K562 (cell line): Measurements from ENCODE around the gene SNCB. TPM values are rescaled to one million over a fixed set of nuclear protein-coding genes. Genes with fewer than 3 reads are reported as not detected.

Experiments used
- ATAC-seq: fragments of 200-7000 bp; cut with Tn5 transposase; 3 replicates; pipeline ENCODE4 v1.9.1; 2020; ENCODE audit warnings: moderate library complexity
- BruUV-seq: library from RNA; stranded (reverse); fragments of 400-500 nt; replicated peaks from 2 replicates; lab custom pipeline; 2021; lab: Mats Ljungman, UMichigan
- CTCF ChIA-PET: fragments of 300-600 bp; formaldehyde crosslinking; extraction: SDS; loops from one replicate; lab custom pipeline; 2021; ENCODE audit warnings: low intra/inter-chr PET ratio; lab: Yijun Ruan, JAX
- POLR2A ChIA-PET: fragments of 300-600, 350-650 bp; sonication (Branson Sonifier 250); formaldehyde crosslinking; extraction: SDS; loops from one replicate; lab custom pipeline; 2021; ENCODE audit warnings: antibody characterized with exemption, inconsistent platforms; lab: Yijun Ruan, JAX
- DNase-seq, 4 experiments: peaks; one replicate each; pipeline versions ENCODE4 v3.0.0 to v3.0.0-alpha.2; 2011 to 2018; ENCODE audit warnings: low spot score in 3 of 4, mixed read lengths in 3 of 4; ENCODE audit errors: extremely low read depth in 1 of 4
- FAIRE-seq: peaks from 2 replicates; lab custom pipeline; 2011; peaks lifted over from hg19 to GRCh38; lab: Jason Lieb, UNC
- H2AFZ ChIP-seq: 2 replicates; pipeline ENCODE4 v1.6.0; 2011; ENCODE audit warnings: low read depth, low read length, control low read depth, inconsistent platforms
- H3K27ac ChIP-seq: fragments of 200-600 bp; 3 replicates; pipeline ENCODE4 v1.8.0; 2011; ENCODE audit warnings: low read depth, mild to moderate bottlenecking, control low read depth, inconsistent platforms, low read length, moderate library complexity, mixed read lengths; ENCODE audit errors: extremely low read depth
- H3K27me3 ChIP-seq, 2 experiments: fragments of 300-600 bp in 1 of 2; 2 replicates in 1 of 2; 3 replicates in 1 of 2; pipeline versions ENCODE4 v1.6.0 to v1.8.0; 2011; ENCODE audit warnings: inconsistent platforms in 2 of 2, low read length in 2 of 2, mild to moderate bottlenecking in 1 of 2, mixed read lengths in 1 of 2, moderate library complexity in 1 of 2; ENCODE audit not compliant: control insufficient read depth in 2 of 2, insufficient read depth in 2 of 2
- H3K36me3 ChIP-seq: fragments of 300-600 bp; 3 replicates; pipeline ENCODE4 v1.8.0; 2011; ENCODE audit warnings: mild to moderate bottlenecking, low read length, inconsistent platforms; ENCODE audit not compliant: control insufficient read depth, insufficient read depth
- H3K4me1 ChIP-seq, 2 experiments: fragments of 200-600 bp in 1 of 2; replicated peaks in 1 of 2; 2 replicates in 1 of 2; 3 replicates in 1 of 2; pipeline versions ENCODE4 v1.5.1 to v1.8.0; 2011; ENCODE audit warnings: inconsistent platforms in 2 of 2, low read length in 2 of 2, mild to moderate bottlenecking in 1 of 2, mixed read lengths in 1 of 2, moderate library complexity in 1 of 2; ENCODE audit not compliant: control insufficient read depth in 2 of 2, insufficient read depth in 2 of 2
- H3K4me2 ChIP-seq: 2 replicates; pipeline ENCODE4 v1.6.1; 2011; ENCODE audit warnings: low read length, control low read depth, inconsistent platforms, mixed read lengths; ENCODE audit not compliant: insufficient read depth
- H3K4me3 ChIP-seq: fragments of 200-600 bp; sonication (generic), shearing (Covaris generic); 2 replicates; pipeline ENCODE4 v1.5.1; 2016; ENCODE audit warnings: control low read depth, inconsistent platforms
- H3K79me2 ChIP-seq: fragments of 200-600 bp; 3 replicates; pipeline ENCODE4 v1.8.0; 2011; ENCODE audit warnings: low read length, inconsistent platforms; ENCODE audit not compliant: control insufficient read depth, insufficient read depth
- H3K9ac ChIP-seq, 2 experiments: 2 replicates each; pipeline versions ENCODE4 v1.6.0 to v1.6.1; 2011; ENCODE audit warnings: low read depth in 2 of 2, low read length in 2 of 2, control low read depth in 1 of 2, inconsistent platforms in 1 of 2, mild to moderate bottlenecking in 1 of 2, mixed read lengths in 1 of 2; ENCODE audit not compliant: insufficient read depth in 1 of 2
- H3K9me1 ChIP-seq: one replicate; pipeline ENCODE4 v1.6.0; 2011; ENCODE audit warnings: inconsistent platforms, mild to moderate bottlenecking, low read length, moderate library complexity; ENCODE audit not compliant: control insufficient read depth, insufficient read depth
- H3K9me3 ChIP-seq: replicated peaks from 2 replicates; pipeline ENCODE4 v1.5.1; 2011; ENCODE audit warnings: low read depth, low read length, inconsistent platforms; ENCODE audit not compliant: control insufficient read depth, insufficient read depth
- H4K20me1 ChIP-seq: replicated peaks from 2 replicates; pipeline ENCODE4 v1.6.1; 2011; ENCODE audit warnings: low read length, inconsistent platforms, mixed read lengths; ENCODE audit not compliant: control insufficient read depth, insufficient read depth
- BDP1 ChIP-seq: IDR thresholded peaks from 3 replicates; pipeline ENCODE4 v1.6.1; 2011; ENCODE audit not compliant: insufficient read length, insufficient read depth
- CAMTA2 ChIP-seq: fragments of 250-450 bp; sonication (Bioruptor Pico); conservative IDR thresholded peaks from 2 replicates; pipeline ENCODE4 v1.5.1; 2022
- EP300 ChIP-seq: IDR thresholded peaks from 2 replicates; pipeline ENCODE4 v1.6.1; 2012; ENCODE audit warnings: low read length, improper control_type of control experiment
- ETV6 ChIP-seq, 3 experiments: fragments of 150-350 bp in 1 of 3; sonication (generic) in 1 of 3; formaldehyde crosslinking in 1 of 3; IDR thresholded peaks; 2 replicates each; pipeline versions ENCODE4 v1.6.1 to v1.8.0; 2014 to 2022; ENCODE audit warnings: borderline replicate concordance in 2 of 3, low read depth in 2 of 3, antibody characterized with exemption in 1 of 3, low read length in 1 of 3, mild to moderate bottlenecking in 1 of 3, missing genetic modification reagents in 1 of 3
- HDAC2 ChIP-seq: fragments of 450-650 bp; IDR thresholded peaks from 2 replicates; pipeline ENCODE4 v1.6.1; 2016; ENCODE audit warnings: mild to moderate bottlenecking
- KDM2B ChIP-seq: fragments of 250-450 bp; sonication (Bioruptor Pico); IDR thresholded peaks from 2 replicates; pipeline ENCODE4 v1.8.0; 2021; ENCODE audit warnings: mild to moderate bottlenecking, moderate library complexity
- MTA1 ChIP-seq: fragments of 450-650 bp; IDR thresholded peaks from 2 replicates; pipeline ENCODE4 v1.6.1; 2017; ENCODE audit warnings: borderline replicate concordance
- MYNN ChIP-seq, 2 experiments: sonication (generic); formaldehyde crosslinking in 1 of 2; IDR thresholded peaks; 2 replicates each; pipeline versions ENCODE4 v1.5.0 to v1.6.1; 2016 to 2020; ENCODE audit warnings: antibody characterized with exemption in 1 of 2, missing genetic modification reagents in 1 of 2
- NFYB ChIP-seq: IDR thresholded peaks from 2 replicates; pipeline ENCODE4 v1.6.1; 2011; ENCODE audit warnings: mild to moderate bottlenecking, moderate library complexity; ENCODE audit not compliant: insufficient read length; ENCODE audit errors: extremely low read depth
- PTTG1 ChIP-seq: fragments of 450-650 bp; IDR thresholded peaks from 2 replicates; pipeline ENCODE4 v1.6.1; 2016; ENCODE audit warnings: low read depth, mild to moderate bottlenecking, missing genetic modification characterization, missing compliant biosample characterization
- SMARCB1 ChIP-seq: IDR thresholded peaks from 2 replicates; pipeline ENCODE4 v1.6.1; 2011; ENCODE audit warnings: improper control_type of control experiment, low read depth; ENCODE audit not compliant: insufficient read length
- TBP ChIP-seq: optimal IDR thresholded peaks from 2 replicates; pipeline ENCODE3; 2011; ENCODE audit warnings: low read depth, low read length, improper control_type of control experiment
- ZNF274 ChIP-seq: IDR thresholded peaks from 2 replicates; pipeline ENCODE4 v1.6.1; 2011; ENCODE audit warnings: low read depth, mild to moderate bottlenecking, low read length, moderate library complexity, borderline replicate concordance
- ZNF507 ChIP-seq: conservative IDR thresholded peaks from 2 replicates; pipeline ENCODE4 v1.6.1; 2017; ENCODE audit warnings: missing genetic modification characterization, missing compliant biosample characterization
- ZNF707 ChIP-seq: fragments of 250-450 bp; sonication (Bioruptor Pico); conservative IDR thresholded peaks from 2 replicates; pipeline ENCODE4 v1.8.0; 2022; ENCODE audit warnings: inconsistent platforms, mild to moderate bottlenecking, moderate library complexity
- WGBS: fragments of 100-300 bp; shearing (Covaris generic); methylation state at CpG from one replicate; pipeline ENCODE4 v1.1.6; 2016; ENCODE audit warnings: low coverage, mixed read lengths; ENCODE audit not compliant: insufficient coverage; ENCODE audit errors: missing lambda C conversion rate; 5-methylcytosine and 5-hydroxymethylcytosine counted together
- in situ Hi-C: fragments of 300-500 bp; cut with MboI; formaldehyde crosslinking; loops from 4 replicates; pipeline ENCODE4 v1.15.0; 2018; ENCODE audit warnings: inconsistent platforms, mixed read lengths
- intact Hi-C: fragments of 100-400 bp; cut with micrococcal nuclease; formaldehyde crosslinking; loops from 2 replicates; pipeline ENCODE4 v1.14.2; 2022
- polyA plus RNA-seq, 8 experiments: library from polyadenylated mRNA; depleted of rRNA in 4 of 8; stranded (reverse) in 5 of 8; unstranded in 3 of 8; fragments of >200 nt; fragmentation: Nextera tagmentation in 2 of 8; fragmentation: Illumina TruSeq in 1 of 8; extraction: Ambion mirVana in 2 of 8; extraction: Trizol in 1 of 8; gene quantifications; 2 replicates each; pipeline versions ENCODE4 v1.2.1 to v1.2.3, GENCODE V29; 2011 to 2014; ENCODE audit warnings: inconsistent platforms in 1 of 8, missing spikeins in 1 of 8
- total RNA-seq, 7 experiments: library from RNA; depleted of rRNA in 6 of 7; stranded (reverse); fragments of >200 nt in 6 of 7; fragmentation: Illumina TruSeq in 2 of 7; extraction: Trizol in 2 of 7; gene quantifications; 2 replicates each; pipeline versions ENCODE4 v1.2.1 to v1.2.3, GENCODE V29; 2011 to 2021; ENCODE audit warnings: low replicate concordance in 1 of 7
- TF ChIP-seq, protein P1 (sequence below): fragments of 250-450 bp; sonication (Bioruptor Pico); IDR thresholded peaks from 2 replicates; pipeline ENCODE4 v1.8.0; 2022; ENCODE audit warnings: moderate library complexity, mild to moderate bottlenecking, inconsistent platforms
- TF ChIP-seq, protein P2 (sequence below): fragments of 450-650 bp; formaldehyde crosslinking; IDR thresholded peaks from 2 replicates; pipeline ENCODE4 v1.4.0; 2022; ENCODE audit warnings: missing genetic modification characterization

Gene SNCB
- total and polyA plus RNA-seq, 9 of the 15 experiments (the other 6 are each of a cell fraction or from before 2014, with no cell fraction given) = not detected

DNA sequence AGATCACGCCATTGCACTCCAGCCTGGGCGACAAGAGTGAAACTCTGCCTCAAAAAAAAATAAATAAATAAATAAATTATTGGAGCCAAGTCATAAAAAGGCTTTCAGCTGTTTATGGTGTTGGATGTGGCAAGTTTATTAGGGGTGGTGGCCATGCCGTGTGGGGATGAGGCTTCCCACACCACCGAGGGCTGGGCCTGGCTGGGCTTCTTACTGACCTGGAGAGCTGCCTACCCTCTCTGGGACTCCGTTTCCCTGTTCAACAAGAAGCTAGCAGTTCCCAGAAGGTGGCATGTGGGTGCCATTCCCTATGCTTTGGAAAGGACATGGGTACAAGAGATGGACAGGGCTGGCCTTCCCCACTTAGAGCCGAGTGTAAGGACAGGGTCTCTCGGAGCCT lies 42.9 kb downstream of the SNCB start:
- POLR2A ChIA-PET = interaction anchor here (1.0 kb wide), 1 partner anchor 19 kb away, joined by 5 read pairs; no protein-coding TSS in a partner anchor
- CTCF ChIA-PET = no interaction called here
- intact Hi-C loops (no loop called here), in situ Hi-C loops (loop anchor here (25.0 kb wide), 1 partner anchor 850 kb away; no protein-coding TSS in a partner anchor)
- H2AFZ ChIP-seq = no peak overlapping the region
- no peaks in the 10 kb centered on the region for H3K9me1 ChIP-seq
- no peak for ATAC-seq
- no peaks in the 10 kb centered on the region for H3K79me2 ChIP-seq
- no peak for DNase-seq
- H3K4me1 ChIP-seq = peaks cover 0 to 8% of the 10 kb centered on the region in 2 experiments; a peak in 1 of 5 replicates
- no peaks in the 10 kb centered on the region for H3K36me3 ChIP-seq
- no peaks in the 10 kb centered on the region for H4K20me1 ChIP-seq
- WGBS = 11% methylated on average over 6 of the region's 7 CpGs
- BruUV-seq = no TSS peak
- TF ChIP-seq, protein P1, sequence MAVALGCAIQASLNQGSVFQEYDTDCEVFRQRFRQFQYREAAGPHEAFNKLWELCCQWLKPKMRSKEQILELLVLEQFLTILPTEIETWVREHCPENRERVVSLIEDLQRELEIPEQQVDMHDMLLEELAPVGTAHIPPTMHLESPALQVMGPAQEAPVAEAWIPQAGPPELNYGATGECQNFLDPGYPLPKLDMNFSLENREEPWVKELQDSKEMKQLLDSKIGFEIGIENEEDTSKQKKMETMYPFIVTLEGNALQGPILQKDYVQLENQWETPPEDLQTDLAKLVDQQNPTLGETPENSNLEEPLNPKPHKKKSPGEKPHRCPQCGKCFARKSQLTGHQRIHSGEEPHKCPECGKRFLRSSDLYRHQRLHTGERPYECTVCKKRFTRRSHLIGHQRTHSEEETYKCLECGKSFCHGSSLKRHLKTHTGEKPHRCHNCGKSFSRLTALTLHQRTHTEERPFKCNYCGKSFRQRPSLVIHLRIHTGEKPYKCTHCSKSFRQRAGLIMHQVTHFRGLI (CRISPR knock-in tag) = no peak
- TF ChIP-seq, protein P2, sequence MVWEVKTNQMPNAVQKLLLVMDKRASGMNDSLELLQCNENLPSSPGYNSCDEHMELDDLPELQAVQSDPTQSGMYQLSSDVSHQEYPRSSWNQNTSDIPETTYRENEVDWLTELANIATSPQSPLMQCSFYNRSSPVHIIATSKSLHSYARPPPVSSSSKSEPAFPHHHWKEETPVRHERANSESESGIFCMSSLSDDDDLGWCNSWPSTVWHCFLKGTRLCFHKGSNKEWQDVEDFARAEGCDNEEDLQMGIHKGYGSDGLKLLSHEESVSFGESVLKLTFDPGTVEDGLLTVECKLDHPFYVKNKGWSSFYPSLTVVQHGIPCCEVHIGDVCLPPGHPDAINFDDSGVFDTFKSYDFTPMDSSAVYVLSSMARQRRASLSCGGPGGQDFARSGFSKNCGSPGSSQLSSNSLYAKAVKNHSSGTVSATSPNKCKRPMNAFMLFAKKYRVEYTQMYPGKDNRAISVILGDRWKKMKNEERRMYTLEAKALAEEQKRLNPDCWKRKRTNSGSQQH = no peak
- TF ChIP-seq MYNN (IDR thresholded peaks at IDR 0.05) (no peak), MYNN (CRISPR knock-in tag; IDR thresholded peaks at IDR 0.05) (no peak), HDAC2 (no peak), ETV6 (IDR thresholded peaks at IDR 0.05; ENCODE audit: borderline replicate concordance in 1 of 2, low read depth in 2 of 2, low read length in 1 of 2) (no peak), ETV6 (CRISPR knock-in tag; IDR thresholded peaks at IDR 0.05; ENCODE audit: borderline replicate concordance) (no peak), TBP (no peak), PTTG1 (tag) (no peak), NFYB (no peak), SMARCB1 (no peak), CAMTA2 (CRISPR knock-in tag) (no peak), ZNF507 (tag) (no peak), ZNF274 (no peak), BDP1 (no peak), ZNF707 (no peak), MTA1 (no peak), EP300 (no peak), KDM2B (CRISPR knock-in tag) (no peak)
- TF ChIP-seq, all 486 proteins: peak for 0
- H3K9me3 ChIP-seq = peaks cover 13% of the 10 kb centered on the region
- peaks cover 9 to 50% of the 10 kb centered on the region in 2 experiments; a peak in 4 of 5 replicates for H3K27me3 ChIP-seq
- no peak overlapping the region for H3K4me2 ChIP-seq
- no peak overlapping the region for H3K27ac ChIP-seq
- no peak overlapping the region for H3K9ac ChIP-seq
- no peak overlapping the region for H3K4me3 ChIP-seq
- no peak for FAIRE-seq
